K562 (cell line): ENCODE measurements around the gene PRR35. TPM values are rescaled to one million over a fixed set of nuclear protein-coding genes. Genes with fewer than 3 reads are reported as not detected.

Experiments
- CEBPB ChIP-seq: fragments of 450-650 bp; IDR thresholded peaks from 2 replicates; pipeline ENCODE4 v1.6.1; 2016; ENCODE audit warnings: missing genetic modification characterization, missing compliant biosample characterization
- CGGBP1 ChIP-seq: fragments of 250-450 bp; sonication (Bioruptor Pico); IDR thresholded peaks from 2 replicates; pipeline ENCODE4 v1.9.0; 2021; ENCODE audit warnings: mild to moderate bottlenecking
- CTBP1 ChIP-seq: fragments of 450-650 bp; IDR thresholded peaks from 2 replicates; pipeline ENCODE4 v1.6.1; 2016; ENCODE audit warnings: borderline replicate concordance
- DACH1 ChIP-seq: fragments of 450-650 bp; IDR thresholded peaks from 2 replicates; pipeline ENCODE4 v1.6.1; 2018; ENCODE audit not compliant: partially characterized antibody
- EHMT2 ChIP-seq: fragments of 450-650 bp; IDR thresholded peaks from 2 replicates; pipeline ENCODE4 v1.6.1; 2018; ENCODE audit warnings: antibody characterized with exemption
- HINFP ChIP-seq: fragments of 450-650 bp; conservative IDR thresholded peaks from 2 replicates; pipeline ENCODE4 v1.6.1; 2016; ENCODE audit warnings: missing genetic modification characterization, low read depth, mild to moderate bottlenecking, control low read depth, missing compliant biosample characterization
- HIVEP1 ChIP-seq: fragments of 250-450 bp; sonication (Bioruptor Pico); IDR thresholded peaks from 2 replicates; pipeline ENCODE4 v1.4.0; 2020; ENCODE audit warnings: mild to moderate bottlenecking
- MCM5 ChIP-seq: fragments of 450-650 bp; IDR thresholded peaks from 2 replicates; pipeline ENCODE4 v1.6.1; 2016; ENCODE audit warnings: low read depth
- NELFE ChIP-seq: IDR thresholded peaks from 2 replicates; pipeline ENCODE4 v1.6.1; 2011; ENCODE audit warnings: mild to moderate bottlenecking; ENCODE audit not compliant: insufficient read depth, insufficient read length
- RAD21 ChIP-seq, 2 experiments: fragments of 250-450 bp in 1 of 2; fragments of 450-650 bp in 1 of 2; sonication (Bioruptor Pico) in 1 of 2; formaldehyde crosslinking in 1 of 2; IDR thresholded peaks in 1 of 2; conservative IDR thresholded peaks in 1 of 2; 2 replicates each; pipeline versions ENCODE4 v1.4.0 to v1.8.0; 2020 to 2022; ENCODE audit warnings: mild to moderate bottlenecking in 2 of 2, moderate library complexity in 1 of 2
- SFPQ ChIP-seq: fragments of 200-400 bp; formaldehyde crosslinking; IDR thresholded peaks from 2 replicates; pipeline ENCODE4 v1.6.1; 2017; ENCODE audit warnings: mild to moderate bottlenecking, low read depth, low read length, moderate library complexity
- UBTF ChIP-seq, 2 experiments: IDR thresholded peaks; 2 replicates each; pipeline ENCODE4 v1.6.1; 2012; ENCODE audit warnings: improper control_type of control experiment in 2 of 2, low read depth in 2 of 2, low read length in 2 of 2, borderline replicate concordance in 1 of 2
- ZBTB7A ChIP-seq: IDR thresholded peaks from 2 replicates; pipeline ENCODE4 v1.6.1; 2011; ENCODE audit warnings: low read depth, mild to moderate bottlenecking, low read length, moderate library complexity, borderline replicate concordance; ENCODE audit not compliant: control insufficient read depth
- ZFP91 ChIP-seq: sonication (generic); formaldehyde crosslinking; IDR thresholded peaks from 2 replicates; pipeline ENCODE4 v1.8.0; 2022; ENCODE audit warnings: mild to moderate bottlenecking, missing genetic modification reagents
- ZNF263 ChIP-seq: sonication (generic); formaldehyde crosslinking; IDR thresholded peaks from 2 replicates; pipeline ENCODE4 v1.8.0; 2022; ENCODE audit warnings: mild to moderate bottlenecking, missing genetic modification reagents, borderline replicate concordance
- ZNF347 ChIP-seq: fragments of 450-650 bp; formaldehyde crosslinking; IDR thresholded peaks from 2 replicates; pipeline ENCODE4 v1.4.0; 2020; ENCODE audit warnings: low read depth, mild to moderate bottlenecking, moderate library complexity
- ZNF431 ChIP-seq: sonication (generic); formaldehyde crosslinking; IDR thresholded peaks from 2 replicates; pipeline ENCODE4 v1.8.0; 2022; ENCODE audit warnings: mild to moderate bottlenecking, missing genetic modification reagents
- polyA plus RNA-seq, 8 experiments: library from polyadenylated mRNA; depleted of rRNA in 4 of 8; stranded (reverse) in 5 of 8; unstranded in 3 of 8; fragments of >200 nt; fragmentation: Nextera tagmentation in 2 of 8; fragmentation: Illumina TruSeq in 1 of 8; extraction: Ambion mirVana in 2 of 8; extraction: Trizol in 1 of 8; gene quantifications; 2 replicates each; pipeline versions ENCODE4 v1.2.1 to v1.2.3, GENCODE V29; 2011 to 2014; ENCODE audit warnings: inconsistent platforms in 1 of 8, missing spikeins in 1 of 8
- total RNA-seq, 7 experiments: library from RNA; depleted of rRNA in 6 of 7; stranded (reverse); fragments of >200 nt in 6 of 7; fragmentation: Illumina TruSeq in 2 of 7; extraction: Trizol in 2 of 7; gene quantifications; 2 replicates each; pipeline versions ENCODE4 v1.2.1 to v1.2.3, GENCODE V29; 2011 to 2021; ENCODE audit warnings: low replicate concordance in 1 of 7

Gene PRR35
- total and polyA plus RNA-seq, 9 of the 15 experiments (the other 6 are each of a cell fraction or from before 2014, with no cell fraction given) = 0.17 to 0.45 (median 0.21) TPM; not detected in 5

- TF ChIP-seq SFPQ = no peak
- TF ChIP-seq ZNF431 = no peak
- no peak for TF ChIP-seq ZBTB7A
- TF ChIP-seq RAD21 (CRISPR knock-in tag; conservative IDR thresholded peaks at IDR 0.05 in 1 of 2, IDR thresholded peaks at IDR 0.05 in 1 of 2) = peak; percentile 39 to 58; a peak in 3 of 4 replicates
- no peak for TF ChIP-seq ZFP91 (CRISPR knock-in tag)
- no peak for TF ChIP-seq HIVEP1 (CRISPR knock-in tag)
- TF ChIP-seq CTBP1 = no peak
- TF ChIP-seq NELFE = no peak
- no peak for TF ChIP-seq MCM5
- TF ChIP-seq ZNF263 (CRISPR knock-in tag) = peak; percentile 100
- TF ChIP-seq HINFP = peak; percentile 62; the same call in 1 of the 2 replicates
- no peak for TF ChIP-seq CGGBP1 (CRISPR knock-in tag)
- no peak for TF ChIP-seq DACH1
- TF ChIP-seq ZNF347 (CRISPR knock-in tag) = no peak
- no peak for TF ChIP-seq EHMT2
- TF ChIP-seq UBTF (IDR thresholded peaks at IDR 0.05; ENCODE audit: borderline replicate concordance in 1 of 2, low read depth in 2 of 2, low read length in 2 of 2) = no peak
- no peak for TF ChIP-seq CEBPB (tag)
These were observed 13.1 kb upstream of the PRR35 start (continued) for GRCh38 chr16:546909-547770.
